Measurements from ENCODE around the gene POGLUT3.

POGLUT3 gene

DNA sequence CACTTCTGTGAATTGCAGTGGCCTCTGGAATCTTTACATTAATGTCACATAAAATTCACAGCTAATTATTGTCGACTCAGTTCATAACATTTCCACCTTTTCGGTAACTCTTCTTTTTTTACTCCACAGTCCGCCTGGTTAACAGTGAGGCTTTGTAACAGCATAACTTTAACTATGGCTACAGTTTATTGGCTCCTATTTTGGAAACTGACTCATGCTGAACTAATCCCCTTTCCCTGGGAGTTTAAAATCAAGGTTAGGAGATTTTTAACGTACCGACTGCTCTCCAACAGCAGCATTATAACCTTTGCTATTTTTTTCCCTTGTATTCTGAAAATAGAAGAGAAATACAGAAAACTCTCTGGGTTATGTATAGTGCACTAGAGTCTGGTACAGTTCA is 3.2 kb upstream of the POGLUT3 start:
- DNase-seq (ENCODE audit: low read depth in 2 of 2, low spot score in 1 of 2), result no peak

- DNase-seq (ENCODE audit: low read depth in 2 of 2, low spot score in 1 of 2), result no peak
Measured at GRCh38 chr11:108500721-108501120, 2.5 kb upstream of the POGLUT3 start.

- no peak for DNase-seq (ENCODE audit: low read depth in 2 of 2, low spot score in 1 of 2)
Measured at GRCh38 chr11:108500169-108500568, 2.0 kb upstream of the POGLUT3 start.

DNA sequence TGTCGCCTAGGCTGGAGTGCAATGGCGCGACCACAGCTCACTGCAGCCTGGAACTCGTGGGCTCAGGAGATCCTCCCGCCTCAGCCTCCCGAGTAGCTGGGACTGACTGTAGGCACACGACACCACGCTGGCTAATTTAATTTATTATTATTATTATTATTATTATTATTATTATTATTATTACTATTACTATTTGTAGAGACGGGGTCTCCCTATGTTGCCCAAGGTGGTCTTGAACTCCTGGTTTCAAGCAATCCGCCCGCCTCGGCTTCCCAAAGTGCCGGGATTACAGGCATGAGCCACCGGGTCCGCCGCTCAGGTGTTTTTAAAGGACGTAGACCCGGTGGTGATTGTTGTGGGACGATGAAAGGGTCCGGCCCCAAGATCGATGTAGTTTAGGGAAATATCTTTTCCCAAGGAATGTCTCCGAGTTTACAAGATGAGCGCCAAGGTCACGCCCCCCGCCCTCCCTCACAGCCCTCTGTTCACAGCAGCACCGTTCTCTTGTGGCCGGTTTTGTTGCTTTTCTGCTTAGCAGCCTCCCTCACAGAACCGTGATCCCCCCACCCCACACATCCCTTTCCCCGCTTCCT is 728 bp upstream of the POGLUT3 start:
- DNase-seq (ENCODE audit: low read depth in 2 of 2, low spot score in 1 of 2), result no peak

DNA sequence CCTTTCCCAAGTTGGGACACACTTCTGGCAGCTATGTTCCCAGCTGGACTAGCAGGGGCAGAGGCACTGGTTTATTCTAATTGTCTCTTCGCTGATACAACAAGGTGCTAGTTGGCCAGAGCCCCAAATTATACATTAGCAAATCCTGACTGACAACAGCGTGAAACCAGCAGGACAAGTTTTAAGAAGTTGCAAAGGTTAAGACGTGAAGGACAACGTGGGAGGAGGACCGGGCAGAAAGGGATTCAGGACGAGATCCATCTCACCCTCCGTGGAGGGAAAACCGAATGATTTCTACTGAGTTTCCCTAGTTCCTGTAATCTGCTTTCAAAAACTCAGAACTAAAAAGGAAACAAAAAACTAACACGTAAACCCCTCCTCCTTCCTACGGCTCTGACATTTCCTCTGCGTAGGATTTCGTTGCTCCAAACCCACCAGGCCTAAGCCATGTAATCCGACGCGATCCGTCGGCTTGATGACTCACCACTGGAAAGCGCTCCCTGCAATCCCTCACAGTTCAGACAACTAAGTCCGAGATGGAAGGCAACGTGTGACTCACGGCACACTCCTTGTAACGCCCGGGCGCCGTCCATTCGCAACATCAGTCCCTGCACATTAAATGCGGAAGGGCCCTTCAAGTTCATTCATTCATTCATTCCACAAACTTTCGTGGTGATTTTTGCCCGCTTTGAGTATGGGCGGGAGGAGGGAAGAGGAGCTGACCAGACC is 703 bp downstream of the POGLUT3 start:
- DNase-seq (ENCODE audit: low read depth in 2 of 2, low spot score in 1 of 2), result peak; percentile 19 to 38

DNA sequence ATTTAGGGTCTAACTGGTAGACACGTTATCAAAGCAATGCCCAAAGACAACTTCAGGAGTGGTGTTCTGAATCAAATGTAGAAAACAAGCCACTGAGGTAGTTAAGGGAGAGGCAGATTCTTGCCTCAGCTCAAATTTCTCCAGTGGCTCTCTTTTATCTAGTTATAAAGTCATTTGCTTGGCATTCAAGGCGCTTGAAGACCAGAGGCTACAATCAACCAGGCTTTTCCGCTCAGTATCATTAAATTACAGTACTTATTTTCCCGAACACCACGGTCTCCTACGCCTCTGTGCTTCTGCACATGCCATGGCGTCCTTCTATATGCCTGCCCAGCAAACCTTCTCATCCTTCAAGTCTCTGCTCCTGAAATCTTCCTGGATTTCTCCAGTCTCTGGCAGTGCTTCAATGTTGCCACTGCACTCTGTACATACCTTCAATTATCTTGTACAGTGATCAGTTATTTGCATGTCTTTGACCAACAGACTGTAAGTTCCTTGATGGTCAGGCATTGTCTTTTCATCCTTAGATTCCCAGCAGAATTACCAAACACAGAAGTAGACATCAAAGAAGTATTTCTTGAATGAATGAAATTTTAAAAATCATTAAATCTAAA is 1.4 kb downstream of the POGLUT3 start:
- no peak for DNase-seq (ENCODE audit: low read depth in 2 of 2, low spot score in 1 of 2)

DNA sequence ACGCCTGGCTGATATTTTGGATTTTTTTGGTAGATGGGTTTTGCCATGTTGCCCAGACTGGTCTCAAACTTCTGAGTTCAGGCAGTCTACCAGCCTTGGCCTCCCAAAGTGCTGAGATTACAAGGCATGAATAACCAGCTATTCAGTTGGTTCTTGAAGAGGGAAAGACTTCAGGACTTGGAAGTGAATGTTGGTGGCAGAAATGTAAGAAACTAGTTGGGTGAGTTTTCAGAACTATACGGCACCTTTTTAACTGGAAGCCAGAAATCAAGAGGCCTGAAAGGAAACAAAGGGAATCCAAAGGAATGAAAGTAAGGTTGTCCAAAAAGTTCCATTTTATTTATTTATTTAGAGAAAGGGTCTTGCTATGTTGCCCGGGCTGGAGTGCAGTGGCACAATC is 2.9 kb downstream of the POGLUT3 start:
- no peak for DNase-seq (ENCODE audit: low read depth in 2 of 2, low spot score in 1 of 2)

DNA sequence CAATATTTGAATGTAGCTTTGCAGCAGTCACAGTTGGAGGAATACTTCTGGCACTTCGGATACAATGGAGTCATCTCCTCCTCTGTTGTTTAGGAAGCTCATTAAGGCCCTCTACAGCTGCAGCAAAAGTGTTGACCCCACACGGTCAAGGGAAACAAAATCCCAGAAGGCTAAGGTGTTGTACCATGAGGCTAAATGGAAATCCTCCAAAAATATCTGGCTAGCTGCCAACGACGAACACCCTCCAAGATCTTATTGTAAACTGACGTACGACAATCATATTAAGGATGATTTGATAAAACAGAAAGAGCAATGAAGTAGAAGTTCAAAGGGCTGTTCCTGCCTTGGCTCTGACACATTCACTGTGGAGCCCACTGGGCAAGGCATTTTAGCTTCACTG is 4.0 kb downstream of the POGLUT3 start:
- no peak for DNase-seq (ENCODE audit: low read depth in 2 of 2, low spot score in 1 of 2)

DNA sequence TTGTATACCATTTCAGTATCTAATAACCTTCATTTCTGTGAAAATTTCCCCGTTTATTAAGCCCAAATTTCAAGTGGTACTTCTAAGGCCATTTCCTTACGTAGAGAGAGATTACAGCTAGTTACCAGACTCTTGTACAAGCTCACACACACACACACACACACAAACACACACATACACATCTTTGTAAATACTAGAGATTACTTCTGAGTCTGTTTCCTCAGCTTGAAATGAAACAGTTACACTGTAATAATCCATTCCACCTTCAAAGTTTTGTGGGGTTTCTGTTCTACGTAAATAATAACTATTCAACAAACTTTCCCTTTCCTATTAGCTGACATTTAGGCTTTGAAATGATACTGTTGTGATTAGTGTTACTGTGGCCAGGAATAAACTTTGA is 6.2 kb downstream of the POGLUT3 start:
- no peak for DNase-seq (ENCODE audit: low read depth in 2 of 2, low spot score in 1 of 2)

- DNase-seq (ENCODE audit: low read depth in 2 of 2, low spot score in 1 of 2), result no peak
Measured at GRCh38 chr11:108486828-108487227, 11.4 kb downstream of the POGLUT3 start.

DNA sequence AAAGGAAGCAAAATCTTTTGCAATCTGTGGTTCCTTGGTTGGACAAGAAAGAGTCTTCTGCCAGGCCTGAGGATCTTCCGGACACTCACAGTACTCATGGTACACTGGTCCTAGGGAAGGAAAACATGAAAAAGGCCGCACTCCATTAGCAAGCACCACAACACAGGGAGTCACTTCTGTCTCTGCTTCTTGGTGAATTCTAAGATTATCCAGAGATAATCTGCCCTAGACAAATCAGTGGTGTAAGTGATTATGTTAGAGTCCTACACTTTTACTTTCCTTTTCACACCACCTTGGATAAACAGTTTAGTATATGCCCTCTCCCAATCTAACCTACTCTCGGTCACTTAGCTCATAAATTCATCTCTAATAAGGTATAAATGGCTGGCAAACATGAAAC is 11.9 kb downstream of the POGLUT3 start:
- no peak for DNase-seq (ENCODE audit: low read depth in 2 of 2, low spot score in 1 of 2)

GRCh38 chr11:108483163-108483562 is 15.0 kb downstream of the POGLUT3 start:
- no peak for DNase-seq (ENCODE audit: low read depth in 2 of 2, low spot score in 1 of 2)

DNA sequence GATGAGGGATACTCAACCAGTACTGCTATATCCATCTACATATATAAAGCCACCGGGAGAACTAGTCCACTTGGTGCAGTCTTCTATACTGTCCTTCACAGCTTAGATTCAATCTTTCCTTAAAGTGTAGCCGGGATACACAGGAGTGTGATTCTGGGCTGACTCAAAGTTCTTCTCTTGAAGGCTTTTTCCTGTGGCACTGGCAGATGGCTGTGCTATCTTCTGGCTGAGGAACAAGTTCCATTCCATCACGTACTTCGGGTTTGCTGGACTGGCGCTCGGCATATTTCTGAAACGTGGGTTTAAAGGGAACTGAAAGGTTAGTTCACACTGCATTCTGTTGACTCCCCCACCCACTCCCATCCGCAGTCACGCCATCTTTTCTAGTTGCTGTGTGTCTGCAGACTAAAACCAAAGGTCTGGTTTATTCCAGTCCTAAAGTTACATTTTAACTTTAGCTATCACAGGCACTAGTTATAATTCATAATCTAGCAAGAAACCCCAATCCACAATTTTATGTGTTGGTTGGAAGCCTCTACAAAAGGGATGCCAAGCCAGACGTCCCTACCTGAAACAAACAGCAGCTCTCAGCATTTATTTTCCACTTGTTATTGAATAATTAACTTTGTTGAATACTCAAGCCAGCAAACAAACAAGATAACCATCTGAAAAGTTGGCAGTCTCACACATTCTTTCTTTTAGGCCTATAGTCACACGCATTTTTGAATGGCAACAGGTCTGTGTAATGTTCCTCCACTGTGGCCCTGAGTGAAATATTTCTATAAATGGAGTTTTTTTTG is 23.3 kb downstream of the POGLUT3 start:
- no peak for DNase-seq (ENCODE audit: low read depth in 2 of 2, low spot score in 1 of 2)

- DNase-seq (ENCODE audit: low read depth in 2 of 2, low spot score in 1 of 2), result no peak
Measured at GRCh38 chr11:108472681-108473080, 25.5 kb downstream of the POGLUT3 start.

- DNase-seq (ENCODE audit: low read depth in 2 of 2, low spot score in 1 of 2), result no peak
Measured at GRCh38 chr11:108468478-108468864, 29.7 kb downstream of the POGLUT3 start.

DNA sequence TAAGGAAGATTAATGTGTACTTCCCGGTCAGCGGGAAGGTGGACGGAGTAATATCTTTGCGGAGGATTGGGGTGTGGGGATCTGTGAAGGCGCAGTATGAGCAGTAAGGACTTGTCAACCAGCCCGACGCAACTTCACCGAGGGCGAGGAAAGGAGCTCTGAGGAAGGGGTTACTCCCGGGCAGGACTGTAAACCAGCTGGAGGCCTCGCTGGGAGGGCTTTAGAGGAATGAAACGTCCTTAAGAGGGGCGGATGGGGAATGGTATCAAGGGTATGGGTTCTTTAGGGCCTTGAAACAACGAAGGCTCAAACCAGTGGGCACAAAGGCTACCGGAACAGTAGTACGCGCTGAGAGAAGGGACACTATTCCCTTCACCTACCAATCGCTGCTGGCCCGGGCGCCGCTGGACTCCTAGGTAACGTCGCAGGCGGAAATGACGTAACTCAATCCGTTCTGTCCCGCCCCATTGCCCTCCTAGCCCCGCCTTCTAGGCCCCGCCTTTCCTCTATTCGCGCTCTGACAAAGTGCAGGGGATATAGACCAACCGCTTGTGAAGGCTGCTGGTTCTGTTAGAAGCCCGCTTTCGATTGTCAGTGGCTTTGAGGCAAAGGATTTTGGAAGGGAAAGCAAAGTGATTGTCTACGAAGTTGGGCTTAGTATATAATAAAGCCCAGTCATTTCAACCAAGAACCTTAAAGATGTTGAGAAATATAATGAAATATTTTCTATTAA is 30.9 kb downstream of the POGLUT3 start, which contains the start of gene C11orf65:
C11orf65 (minus strand) TSS at position 439 of the 733 bp plus-strand sequence. CDS start 5,970 bp downstream, outside the sequence.
- DNase-seq (ENCODE audit: low read depth in 2 of 2, low spot score in 1 of 2), result peak; percentile 86 to 92

- no peak for DNase-seq (ENCODE audit: low read depth in 2 of 2, low spot score in 1 of 2)
Measured at GRCh38 chr11:108466405-108466804, 31.8 kb downstream of the POGLUT3 start.

GRCh38 chr11:108453207-108453835 is 44.9 kb downstream of the POGLUT3 start:
- DNase-seq (ENCODE audit: low read depth in 2 of 2, low spot score in 1 of 2), result no peak

All from stimulated activated CD8-positive, alpha-beta memory T cell treated with anti-CD3 and anti-CD28 coated beads, Interleukin-4, amount 100 ng/mL, for 4 hours (primary cell).